Gastrocnemius medialis (tissue), 4 donors: ENCODE measurements around the gene USP2. TPM values are rescaled to one million over a fixed set of nuclear protein-coding genes. Genes with fewer than 3 reads are reported as not detected.

Experiments
- ATAC-seq, 2 donors: fragments of 150-250 bp; one replicate each; pipeline ENCODE4 v1.9.1; 2016
- DNase-seq, 2 donors: peaks; one replicate each; pipeline ENCODE4 v3.0.0-alpha.2; 2019
- H3K27ac ChIP-seq, 4 donors: fragments of 200-600 bp; sonication (generic); 1 replicate in 1 of 4; 2 replicates in 3 of 4; pipeline ENCODE4 v1.5.1; 2016 to 2018; ENCODE audit warnings: mild to moderate bottlenecking in 2 of 4, moderate library complexity in 1 of 4
- H3K27me3 ChIP-seq, 3 donors: fragments of 200-600 bp; sonication (generic) in 2 of 3; 1 replicate in 1 of 3; 2 replicates in 2 of 3; pipeline versions ENCODE4 v1.5.1 to v1.6.0; 2016 to 2019; ENCODE audit warnings: mild to moderate bottlenecking in 1 of 3, moderate library complexity in 1 of 3
- H3K36me3 ChIP-seq, 2 donors: fragments of 200-600 bp; sonication (generic) in 1 of 2; one replicate each; pipeline ENCODE4 v1.5.1; 2017 to 2018
- H3K4me1 ChIP-seq, 2 donors: fragments of 200-600 bp; sonication (generic) in 1 of 2; one replicate each; pipeline ENCODE4 v1.5.1; 2016 to 2017; ENCODE audit warnings: mild to moderate bottlenecking in 2 of 2
- H3K4me3 ChIP-seq, 4 donors: fragments of 200-600 bp; sonication (generic) in 3 of 4; 1 replicate in 1 of 4; 2 replicates in 3 of 4; pipeline ENCODE4 v1.5.1; 2016 to 2019; ENCODE audit warnings: mild to moderate bottlenecking in 2 of 4
- H3K9me3 ChIP-seq, 3 donors: fragments of 200-600 bp; sonication (generic) in 2 of 3; 1 replicate in 1 of 3; 2 replicates in 2 of 3; pipeline ENCODE4 v1.5.1; 2016 to 2019
- CTCF ChIP-seq, 5 experiments: fragments of 450-650 bp in 3 of 5; fragments of 200-600 bp in 2 of 5; sonication (generic) in 2 of 5; IDR thresholded peaks in 4 of 5; conservative IDR thresholded peaks in 1 of 5; 1 replicate in 4 of 5; 2 replicates in 1 of 5; pipeline ENCODE4 v1.5.1; 2016 to 2019; ENCODE audit warnings: antibody characterized with exemption in 5 of 5, mild to moderate bottlenecking in 3 of 5, moderate library complexity in 3 of 5
- POLR2A ChIP-seq, 2 donors: fragments of 450-650 bp; IDR thresholded peaks; one replicate each; pipeline ENCODE4 v1.6.1; 2017; ENCODE audit warnings: antibody characterized with exemption in 2 of 2, mild to moderate bottlenecking in 2 of 2, moderate library complexity in 2 of 2
- in situ Hi-C, 4 donors: fragments of 200-750 bp; cut with MboI; loops; one replicate each; pipeline versions ENCODE4 v1.15.0 to v1.8.0; 2017; ENCODE audit warnings: low sequenced_read_pairs in 4 of 4
- intact Hi-C: fragments of 100-400 bp; cut with DNase I; formaldehyde crosslinking; loops from one replicate; pipeline ENCODE4 v1.15.1; 2023; ENCODE audit warnings: low total_unique reads
- total RNA-seq, 4 donors: library from RNA; depleted of rRNA; stranded (reverse); fragments of >200 nt; gene quantifications; one replicate each; pipeline versions ENCODE4 v1.1.0 to v1.2.3, GENCODE V29; 2016

USP2 gene
- total RNA-seq, 4 donors from 2014 or later: 19.4 to 105 (median 46.0) TPM

GRCh38 chr11:119371067-119371601 lies 10.4 kb downstream of the USP2 start:
- Histone ChIP-seq H3K4me1 (peaks cover 93 to 100% of the 10 kb centered on the region in 2 donors), H3K4me3 (peak overlapping the region in 1 of 4 donors; percentile 3), H3K27ac (peak overlapping the region; percentile 96 to 99 (median 98)), H3K36me3 (no peaks in the 10 kb centered on the region), H3K9me3 (no peaks in the 10 kb centered on the region), H3K27me3 (no peaks in the 10 kb centered on the region)
- intact Hi-C loops: loop anchor here (1.0 kb wide), 1 partner anchor 10 kb away; no protein-coding TSS in a partner anchor
- no peak for TF ChIP-seq CTCF (IDR thresholded peaks at IDR 0.05 in 4 of 5, conservative IDR thresholded peaks at IDR 0.05 in 1 of 5)
- no peak for TF ChIP-seq POLR2A (IDR thresholded peaks at IDR 0.05)
- ATAC-seq: peak; percentile 17 to 25
- DNase-seq: peak; percentile 65 to 85
- in situ Hi-C loops: no loop called here

GRCh38 chr11:119370486-119371046 lies 10.9 kb downstream of the USP2 start:
- peak overlapping the region; percentile 96 to 99 (median 98) for H3K27ac ChIP-seq
- no peaks in the 10 kb centered on the region for H3K36me3 ChIP-seq
- intact Hi-C loops (loop anchor here (1.0 kb wide), 1 partner anchor 9 kb away; no protein-coding TSS in a partner anchor), in situ Hi-C loops (no loop called here)
- DNase-seq (peak; percentile 64 to 96), ATAC-seq (peak; percentile 32 to 52)
- no peaks in the 10 kb centered on the region for H3K27me3 ChIP-seq
- peaks cover 98 to 100% of the 10 kb centered on the region in 2 donors for H3K4me1 ChIP-seq
- TF ChIP-seq CTCF (IDR thresholded peaks at IDR 0.05 in 4 of 5, conservative IDR thresholded peaks at IDR 0.05 in 1 of 5) (no peak), POLR2A (IDR thresholded peaks at IDR 0.05) (peak in 1 of 2 donors; percentile 32)
- no peaks in the 10 kb centered on the region for H3K9me3 ChIP-seq
- H3K4me3 ChIP-seq: peak overlapping the region in 1 of 4 donors; percentile 3

- ATAC-seq: peak; percentile 8 to 12
- DNase-seq: peak; percentile 75 to 88
- Histone ChIP-seq H3K27me3 (no peaks in the 10 kb centered on the region), H3K36me3 (no peaks in the 10 kb centered on the region), H3K4me1 (peaks cover 97 to 99% of the 10 kb centered on the region in 2 donors), H3K9me3 (no peaks in the 10 kb centered on the region), H3K27ac (peak overlapping the region; percentile 96 to 99 (median 98)), H3K4me3 (peak overlapping the region in 2 of 4 donors; percentile 17 to 24)
- intact Hi-C loops: no loop called here
- TF ChIP-seq CTCF (IDR thresholded peaks at IDR 0.05 in 4 of 5, conservative IDR thresholded peaks at IDR 0.05 in 1 of 5): no peak
- peak in 1 of 2 donors; percentile 15 for TF ChIP-seq POLR2A (IDR thresholded peaks at IDR 0.05)
- in situ Hi-C loops: no loop called here
Observed at GRCh38 chr11:119369132-119369925, 12.2 kb downstream of the USP2 start.

- peak overlapping the region in 2 of 4 donors; percentile 17 to 24 for H3K4me3 ChIP-seq
- H3K36me3 ChIP-seq: no peaks in the 10 kb centered on the region
- ATAC-seq: peak; percentile 7 to 10
- no peaks in the 10 kb centered on the region for H3K27me3 ChIP-seq
- intact Hi-C loops (loop anchor here (1.0 kb wide), 1 partner anchor 8 kb away; no protein-coding TSS in a partner anchor), in situ Hi-C loops (no loop called here)
- TF ChIP-seq CTCF (IDR thresholded peaks at IDR 0.05 in 4 of 5, conservative IDR thresholded peaks at IDR 0.05 in 1 of 5): peak in 1 of 5 experiments; percentile 1
- peak; percentile 40 to 62 for TF ChIP-seq POLR2A (IDR thresholded peaks at IDR 0.05)
- H3K9me3 ChIP-seq: no peaks in the 10 kb centered on the region
- H3K4me1 ChIP-seq: peaks cover 89 to 93% of the 10 kb centered on the region in 2 donors
- H3K27ac ChIP-seq: peak overlapping the region; percentile 96 to 99 (median 98)
- DNase-seq: peak; percentile 83 to 98
Observed at GRCh38 chr11:119368121-119369034, 13.1 kb downstream of the USP2 start.
